Stimulated activated naive CD4-positive, alpha-beta T cell (primary cell): ENCODE results near the gene MPL.

Experiments used
- DNase-seq, 6 experiments: peaks; one replicate each; lab custom pipeline; 2025; lab: John Stamatoyannopoulos, UW

MPL gene

DNA sequence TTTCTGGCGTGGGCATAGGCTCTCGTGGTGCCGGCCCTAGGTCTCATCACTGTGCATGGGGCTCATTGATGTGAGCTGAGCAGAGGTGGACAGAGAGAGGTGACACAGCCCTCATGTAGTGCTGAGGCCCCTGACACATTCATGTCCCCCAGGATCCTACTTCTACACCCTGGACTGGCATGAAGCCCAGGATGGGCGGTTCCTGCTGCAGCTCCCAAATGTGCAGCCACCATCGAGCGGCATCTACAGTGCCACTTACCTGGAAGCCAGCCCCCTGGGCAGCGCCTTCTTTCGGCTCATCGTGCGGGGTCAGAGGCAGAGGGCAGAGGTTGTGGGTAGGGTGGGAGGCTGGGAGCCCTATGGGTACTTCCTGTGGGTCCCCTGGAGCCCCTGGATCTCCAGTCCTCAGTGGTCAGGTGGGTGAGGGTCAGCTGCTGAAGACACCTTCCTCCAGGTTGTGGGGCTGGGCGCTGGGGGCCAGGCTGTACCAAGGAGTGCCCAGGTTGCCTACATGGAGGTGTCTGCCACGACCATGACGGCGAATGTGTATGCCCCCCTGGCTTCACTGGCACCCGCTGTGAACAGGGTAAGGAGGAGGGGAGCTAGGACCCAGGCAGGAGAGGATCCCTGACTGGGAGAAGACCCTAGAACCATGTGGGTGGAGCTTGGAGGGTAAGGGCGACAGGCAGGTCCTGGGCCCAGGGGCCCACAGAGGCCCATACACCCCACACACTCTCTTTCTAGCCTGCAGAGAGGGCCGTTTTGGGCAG lies 30.7 kb upstream of the MPL start:
- no peak for DNase-seq

DNA sequence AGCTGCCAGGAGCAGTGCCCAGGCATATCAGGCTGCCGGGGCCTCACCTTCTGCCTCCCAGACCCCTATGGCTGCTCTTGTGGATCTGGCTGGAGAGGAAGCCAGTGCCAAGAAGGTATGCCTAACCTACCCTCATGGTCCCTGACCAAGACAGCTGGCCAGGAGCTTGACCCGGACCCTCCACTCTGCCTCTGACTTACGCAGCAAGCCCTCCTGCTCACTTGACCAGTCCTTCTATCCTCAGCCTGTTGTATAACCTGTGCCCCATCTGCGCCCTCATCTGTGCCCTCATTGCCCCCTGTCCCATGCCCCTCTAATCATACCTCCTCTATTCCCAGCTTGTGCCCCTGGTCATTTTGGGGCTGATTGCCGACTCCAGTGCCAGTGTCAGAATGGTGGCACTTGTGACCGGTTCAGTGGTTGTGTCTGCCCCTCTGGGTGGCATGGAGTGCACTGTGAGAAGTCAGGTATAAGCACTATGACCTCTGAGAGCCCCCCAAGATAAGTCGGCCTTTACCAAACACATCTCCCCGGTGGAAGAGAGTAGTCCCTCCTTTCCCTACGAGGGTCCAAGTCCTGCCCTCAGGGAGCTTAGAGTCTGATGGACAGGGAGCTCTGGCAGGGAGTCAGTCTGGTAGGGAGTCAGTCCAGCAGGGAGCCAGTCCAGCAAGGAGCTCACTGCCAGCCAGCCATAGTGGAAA lies 30.0 kb upstream of the MPL start:
- no peak for DNase-seq

DNA sequence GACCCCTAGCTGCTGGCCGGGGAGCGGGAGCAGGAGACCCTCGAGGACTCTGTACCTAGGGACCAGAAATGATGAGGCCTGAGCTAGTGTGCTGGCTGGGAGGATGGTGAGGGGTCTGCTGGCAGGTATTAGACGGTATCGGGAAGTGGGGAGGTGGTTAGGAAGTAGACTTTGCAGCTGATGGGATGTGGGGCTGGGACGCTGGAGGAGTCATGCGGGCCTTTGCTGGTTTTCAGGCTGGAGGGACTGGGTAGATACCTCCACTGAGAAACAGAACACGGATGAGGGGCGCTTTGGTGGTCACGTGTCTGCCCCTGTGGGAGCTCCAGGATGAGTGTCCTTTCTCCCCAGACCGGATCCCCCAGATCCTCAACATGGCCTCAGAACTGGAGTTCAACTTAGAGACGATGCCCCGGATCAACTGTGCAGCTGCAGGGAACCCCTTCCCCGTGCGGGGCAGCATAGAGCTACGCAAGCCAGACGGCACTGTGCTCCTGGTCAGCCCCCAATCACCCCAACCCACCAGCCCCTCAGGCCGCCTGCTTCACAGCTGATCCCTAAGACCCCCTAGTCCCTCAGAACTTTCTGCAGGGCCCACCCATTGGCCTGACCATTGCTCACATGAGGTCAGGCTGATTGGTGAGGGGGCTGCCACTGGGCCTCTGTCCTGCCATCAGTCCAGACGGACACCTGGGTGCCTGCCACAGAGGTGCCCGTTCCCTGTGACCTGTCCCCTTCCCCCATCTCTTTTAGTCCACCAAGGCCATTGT lies 28.8 kb upstream of the MPL start:
- no peak for DNase-seq

DNA sequence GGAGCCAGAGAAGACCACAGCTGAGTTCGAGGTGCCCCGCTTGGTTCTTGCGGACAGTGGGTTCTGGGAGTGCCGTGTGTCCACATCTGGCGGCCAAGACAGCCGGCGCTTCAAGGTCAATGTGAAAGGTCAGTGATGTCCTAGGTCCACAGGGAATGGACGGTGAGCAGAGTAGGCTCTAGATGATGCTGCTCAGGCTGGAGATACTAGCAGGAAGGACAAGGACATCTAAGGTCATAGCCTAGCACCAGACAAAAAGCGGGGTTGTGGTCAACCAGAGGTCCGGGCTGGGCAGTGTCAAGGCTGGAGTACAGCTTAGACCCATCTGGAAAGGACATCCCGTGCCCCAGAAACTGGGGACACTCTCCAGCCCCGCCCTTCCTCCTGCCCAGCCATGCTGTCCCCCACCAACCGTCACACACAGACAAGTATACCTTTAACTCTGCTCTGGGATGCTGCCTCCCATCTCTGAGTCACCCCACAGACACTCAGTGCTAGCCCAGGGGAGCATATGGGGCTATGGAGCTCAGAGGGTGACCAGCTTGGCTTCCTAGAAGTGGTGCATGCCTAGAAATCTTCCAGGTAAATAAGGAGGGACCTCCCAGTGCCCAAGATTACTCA lies 28.1 kb upstream of the MPL start:
- no peak for DNase-seq

DNA sequence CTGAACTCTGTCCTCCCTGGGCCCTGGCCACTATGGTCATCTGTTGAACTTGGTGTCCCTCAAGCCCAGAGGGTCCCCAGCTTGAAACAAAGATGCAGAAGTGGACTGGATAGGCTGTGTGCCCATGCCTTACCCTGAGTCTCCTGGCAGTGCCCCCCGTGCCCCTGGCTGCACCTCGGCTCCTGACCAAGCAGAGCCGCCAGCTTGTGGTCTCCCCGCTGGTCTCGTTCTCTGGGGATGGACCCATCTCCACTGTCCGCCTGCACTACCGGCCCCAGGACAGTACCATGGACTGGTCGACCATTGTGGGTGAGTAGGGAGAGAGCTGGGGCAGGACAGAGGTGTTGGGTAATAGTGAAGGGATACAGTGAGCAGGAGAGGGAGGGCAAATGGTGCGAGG lies 26.1 kb upstream of the MPL start:
- DNase-seq: no peak

DNA sequence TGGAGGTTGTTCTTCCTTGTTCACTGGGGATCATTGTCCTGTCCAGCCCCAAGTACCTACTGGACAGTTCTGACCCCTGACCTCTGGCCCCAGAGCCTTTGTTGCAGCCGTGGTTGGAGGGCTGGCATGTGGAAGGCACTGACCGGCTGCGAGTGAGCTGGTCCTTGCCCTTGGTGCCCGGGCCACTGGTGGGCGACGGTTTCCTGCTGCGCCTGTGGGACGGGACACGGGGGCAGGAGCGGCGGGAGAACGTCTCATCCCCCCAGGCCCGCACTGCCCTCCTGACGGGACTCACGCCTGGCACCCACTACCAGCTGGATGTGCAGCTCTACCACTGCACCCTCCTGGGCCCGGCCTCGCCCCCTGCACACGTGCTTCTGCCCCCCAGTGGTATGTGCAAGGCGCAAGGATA lies 25.4 kb upstream of the MPL start:
- no peak for DNase-seq

DNA sequence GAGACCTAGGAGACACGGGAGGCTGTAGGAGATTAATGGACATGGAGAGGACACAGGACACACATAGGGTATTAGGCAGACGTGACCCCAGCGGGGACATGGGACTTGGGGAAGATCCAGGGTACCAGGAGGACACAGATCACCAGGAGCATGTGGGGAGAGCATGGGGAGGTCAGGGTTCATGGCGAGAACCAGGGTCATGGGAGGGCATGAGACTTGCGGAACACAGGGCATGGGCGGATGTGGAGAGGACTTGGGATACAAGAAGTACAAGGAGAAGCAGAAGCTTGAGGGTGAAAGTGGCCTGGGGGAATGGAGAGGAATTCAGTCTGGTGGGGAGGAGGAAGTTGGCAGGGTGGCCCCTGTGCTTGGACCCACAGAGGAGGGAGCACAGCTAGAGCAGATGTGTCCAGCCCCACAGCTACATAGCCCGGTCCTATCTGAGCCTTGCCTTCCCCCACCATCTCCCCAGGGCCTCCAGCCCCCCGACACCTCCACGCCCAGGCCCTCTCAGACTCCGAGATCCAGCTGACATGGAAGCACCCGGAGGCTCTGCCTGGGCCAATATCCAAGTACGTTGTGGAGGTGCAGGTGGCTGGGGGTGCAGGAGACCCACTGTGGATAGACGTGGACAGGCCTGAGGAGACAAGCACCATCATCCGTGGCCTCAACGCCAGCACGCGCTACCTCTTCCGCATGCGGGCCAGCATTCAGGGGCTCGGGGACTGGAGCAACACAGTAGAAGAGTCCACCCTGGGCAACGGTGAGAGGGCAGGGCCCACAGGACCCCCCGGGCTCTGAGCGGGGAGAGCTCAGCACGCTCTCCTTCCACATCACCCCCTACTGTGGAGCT lies 24.7 kb upstream of the MPL start:
- DNase-seq: no peak

DNA sequence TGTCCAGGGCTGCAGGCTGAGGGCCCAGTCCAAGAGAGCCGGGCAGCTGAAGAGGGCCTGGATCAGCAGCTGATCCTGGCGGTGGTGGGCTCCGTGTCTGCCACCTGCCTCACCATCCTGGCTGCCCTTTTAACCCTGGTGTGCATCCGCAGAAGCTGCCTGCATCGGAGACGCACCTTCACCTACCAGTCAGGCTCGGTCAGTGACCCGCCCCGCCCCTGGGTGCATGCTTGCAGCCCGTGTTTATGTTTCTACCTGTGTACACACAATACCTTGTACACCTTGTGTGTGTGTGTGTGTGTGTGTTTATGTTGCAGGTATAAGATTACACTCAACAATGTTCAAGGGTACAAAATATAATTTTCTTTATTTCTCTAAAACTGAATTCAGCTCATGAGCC lies 23.8 kb upstream of the MPL start:
- no peak for DNase-seq

DNA sequence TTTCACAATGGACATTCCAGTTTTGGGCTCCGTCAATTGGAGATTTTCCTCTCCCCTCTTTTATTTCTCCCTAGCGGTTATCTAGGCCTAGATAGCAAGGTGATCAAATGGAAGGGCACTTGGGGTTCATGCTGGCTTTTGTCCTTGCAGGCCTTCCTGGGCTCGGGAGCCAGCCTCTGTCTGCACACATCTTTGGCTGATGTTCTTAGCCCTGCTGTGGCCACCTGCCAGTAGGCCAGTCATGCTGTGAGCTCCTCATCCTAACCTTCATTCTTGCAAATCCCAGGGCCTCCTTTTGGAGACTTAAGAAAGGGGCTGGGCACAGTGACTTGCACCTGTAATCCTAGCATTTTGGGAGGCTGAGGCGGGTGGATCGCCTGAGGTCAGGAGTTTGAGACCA lies 23.4 kb upstream of the MPL start:
- DNase-seq: no peak

DNA sequence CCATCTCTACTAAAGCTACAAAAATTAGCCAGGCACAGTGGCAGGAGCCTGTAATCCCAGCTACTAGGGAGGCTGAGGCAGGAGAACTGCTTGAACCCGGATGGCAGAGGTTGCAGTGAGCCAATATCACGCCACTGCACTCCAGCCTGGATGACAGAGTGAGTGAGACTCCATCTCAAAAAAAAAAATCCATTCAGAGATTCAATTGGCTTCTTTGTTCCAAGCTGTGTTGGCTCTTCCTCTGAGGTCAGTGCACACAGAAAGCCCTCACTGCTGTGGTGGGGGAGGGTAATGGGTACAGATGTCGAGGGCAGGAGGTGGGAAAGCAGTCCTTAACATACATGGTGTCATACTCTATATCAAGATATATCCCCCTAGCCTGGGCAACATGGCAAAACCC lies 22.1 kb upstream of the MPL start:
- DNase-seq: no peak

DNA sequence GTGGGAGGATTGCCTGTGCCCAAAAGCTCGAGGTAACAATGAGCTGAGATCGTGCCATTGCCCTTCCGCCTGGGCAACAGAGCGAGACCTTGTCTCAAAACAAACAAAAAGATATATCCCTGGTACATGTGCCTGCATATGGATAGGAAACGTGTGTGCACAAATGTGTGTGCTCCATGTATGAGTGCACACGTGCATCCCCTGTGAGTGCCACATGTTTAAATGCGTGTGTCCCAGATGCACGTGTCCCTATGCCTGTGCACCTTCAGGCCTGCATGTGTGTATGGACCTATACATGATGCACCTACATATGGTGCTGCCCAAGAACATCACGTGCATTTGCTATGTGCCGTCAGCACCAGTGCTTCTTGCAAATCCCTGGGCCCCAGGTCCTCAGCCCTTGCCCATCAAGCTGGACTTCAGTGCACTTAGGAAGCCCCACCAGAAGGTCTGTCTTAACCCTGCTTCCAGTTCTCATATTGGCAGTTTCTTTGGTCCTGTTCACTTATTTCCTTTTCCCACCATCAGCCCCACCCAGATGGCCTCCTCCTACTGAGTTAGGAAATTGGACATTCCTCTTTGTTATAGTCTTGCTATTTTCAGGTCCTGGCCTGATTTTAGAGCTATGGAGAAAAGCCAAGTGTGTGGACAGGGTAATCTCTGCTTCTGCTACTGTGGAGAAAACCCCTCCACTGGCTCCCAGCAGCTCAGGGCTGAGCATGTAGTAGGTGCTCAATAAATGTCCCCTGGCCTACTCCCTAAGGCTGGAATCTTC lies 21.5 kb upstream of the MPL start:
- no peak for DNase-seq

DNA sequence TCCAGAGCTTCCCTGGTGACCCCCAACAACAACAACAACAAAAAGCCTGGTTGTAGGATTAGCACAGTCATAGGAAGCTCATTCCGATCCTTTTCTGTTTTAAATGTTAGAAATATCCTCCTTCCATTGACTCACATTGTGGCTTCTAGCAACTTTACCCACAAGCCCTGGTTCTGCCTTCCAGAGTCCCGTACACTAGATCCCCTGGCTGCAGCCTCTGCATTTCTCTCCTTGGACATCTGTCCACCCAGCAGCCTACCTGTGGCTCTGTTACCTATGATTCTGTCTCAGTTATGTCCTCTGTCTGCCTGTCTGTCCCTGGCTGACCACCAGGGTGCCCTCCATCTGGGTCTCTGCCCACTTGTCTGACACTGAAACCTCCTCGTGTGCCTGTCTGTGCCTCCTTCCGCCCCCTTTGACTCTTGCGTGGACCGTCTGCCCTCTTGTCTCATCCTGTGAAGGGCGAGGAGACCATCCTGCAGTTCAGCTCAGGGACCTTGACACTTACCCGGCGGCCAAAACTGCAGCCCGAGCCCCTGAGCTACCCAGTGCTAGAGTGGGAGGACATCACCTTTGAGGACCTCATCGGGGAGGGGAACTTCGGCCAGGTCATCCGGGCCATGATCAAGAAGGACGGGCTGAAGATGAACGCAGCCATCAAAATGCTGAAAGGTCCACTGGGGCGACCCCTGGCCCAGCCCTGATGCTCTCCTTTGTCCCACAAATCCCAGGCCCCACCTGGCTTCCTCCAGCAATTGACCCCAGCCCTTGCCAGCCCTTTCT lies 20.7 kb upstream of the MPL start:
- no peak for DNase-seq

DNA sequence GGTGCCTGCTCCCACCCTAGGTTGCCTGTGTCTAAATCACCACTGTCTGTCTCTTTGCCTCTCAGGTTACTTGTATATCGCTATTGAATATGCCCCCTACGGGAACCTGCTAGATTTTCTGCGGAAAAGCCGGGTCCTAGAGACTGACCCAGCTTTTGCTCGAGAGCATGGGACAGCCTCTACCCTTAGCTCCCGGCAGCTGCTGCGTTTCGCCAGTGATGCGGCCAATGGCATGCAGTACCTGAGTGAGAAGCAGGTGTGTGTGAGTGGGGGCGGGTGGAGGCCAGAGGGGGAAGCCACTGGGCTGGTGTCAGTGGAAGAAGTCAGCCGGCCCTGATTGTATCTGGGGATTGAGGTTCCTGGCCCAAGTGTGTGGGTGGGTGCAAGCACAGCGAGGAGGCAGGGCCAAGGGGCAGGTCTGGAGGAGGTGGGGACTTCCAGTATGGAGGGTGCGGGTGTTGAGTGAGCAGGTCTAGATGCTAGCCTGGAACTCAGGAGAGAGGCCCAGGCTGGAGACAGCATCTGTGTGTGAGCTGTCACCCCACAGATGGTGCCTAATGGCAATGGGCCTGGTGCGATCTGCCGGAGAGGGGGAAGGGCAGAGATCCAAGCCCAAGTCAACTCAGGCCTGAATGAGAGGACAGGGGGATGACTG lies 19.7 kb upstream of the MPL start:
- no peak for DNase-seq

DNA sequence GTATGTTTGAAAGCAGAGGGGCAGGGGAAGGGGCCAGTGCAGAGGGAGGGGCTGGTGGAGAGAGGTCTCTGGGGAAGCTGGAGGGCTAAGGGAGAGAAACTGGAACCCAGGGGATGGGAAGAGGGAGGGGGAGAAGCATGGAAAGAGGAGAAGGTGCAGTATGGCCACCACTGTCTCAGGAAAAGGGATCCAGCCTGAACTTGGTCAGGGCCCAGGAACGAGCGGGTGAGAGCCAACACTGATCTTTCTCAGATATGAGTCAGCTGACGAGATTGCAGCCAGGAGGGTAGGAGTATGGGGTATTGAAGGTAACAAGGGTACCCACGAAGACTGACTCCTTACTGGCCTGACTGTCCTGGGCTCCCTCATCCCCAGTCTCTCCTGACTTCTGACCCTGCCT lies 18.8 kb upstream of the MPL start:
- no peak for DNase-seq

DNA sequence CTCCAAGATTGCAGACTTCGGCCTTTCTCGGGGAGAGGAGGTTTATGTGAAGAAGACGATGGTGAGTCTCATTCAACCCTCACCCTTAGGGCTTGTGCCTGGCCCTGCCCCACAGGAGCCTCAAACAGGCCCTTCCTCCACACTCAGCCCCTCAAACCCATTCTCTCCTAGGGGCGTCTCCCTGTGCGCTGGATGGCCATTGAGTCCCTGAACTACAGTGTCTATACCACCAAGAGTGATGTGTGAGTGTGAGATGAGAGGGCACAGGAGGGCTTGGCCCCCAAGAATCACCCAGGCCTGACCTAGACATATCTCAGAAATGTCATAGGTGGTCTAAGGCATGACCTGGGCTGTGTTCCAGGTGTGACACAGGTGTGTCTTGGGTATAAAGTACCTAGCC lies 18.3 kb upstream of the MPL start:
- DNase-seq: no peak

DNA sequence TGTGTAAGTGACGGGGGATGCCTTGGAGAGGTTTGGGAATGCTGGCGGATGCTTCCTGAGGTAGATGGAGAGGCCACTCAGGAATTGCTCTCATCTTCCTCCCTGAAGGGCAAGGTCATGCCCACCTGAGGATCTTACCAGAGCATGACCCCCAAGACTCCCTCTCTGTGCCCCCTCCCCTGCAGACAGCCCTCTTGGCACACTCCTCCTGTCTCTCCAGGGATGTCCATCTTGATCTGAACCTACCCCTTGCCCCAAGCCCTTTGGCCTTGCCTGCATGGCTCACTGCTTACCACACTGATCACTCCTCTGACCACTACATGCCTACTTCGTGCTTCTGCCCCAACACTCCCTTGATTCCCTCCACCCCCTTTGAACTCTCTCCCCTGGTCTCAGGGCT lies 17.9 kb upstream of the MPL start:
- DNase-seq: no peak

DNA sequence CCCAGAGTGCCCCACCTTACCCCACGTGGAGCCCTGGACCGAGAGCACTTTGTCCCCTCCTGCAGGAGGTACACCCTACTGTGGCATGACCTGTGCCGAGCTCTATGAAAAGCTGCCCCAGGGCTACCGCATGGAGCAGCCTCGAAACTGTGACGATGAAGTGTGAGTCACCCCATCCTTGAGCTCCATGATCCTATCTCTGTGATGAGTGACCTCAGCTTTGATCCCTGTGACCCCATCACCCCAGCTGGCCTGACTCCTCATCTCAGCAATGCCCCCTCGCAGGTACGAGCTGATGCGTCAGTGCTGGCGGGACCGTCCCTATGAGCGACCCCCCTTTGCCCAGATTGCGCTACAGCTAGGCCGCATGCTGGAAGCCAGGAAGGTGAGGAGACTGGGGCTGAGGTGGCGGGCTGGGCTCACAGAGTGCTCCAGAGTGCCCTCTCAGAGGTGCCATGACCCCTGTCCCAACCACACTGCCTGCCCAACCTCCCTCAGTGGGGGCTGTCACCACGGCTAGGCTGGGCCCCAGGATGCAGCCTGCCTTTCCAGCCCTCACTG lies 16.2 kb upstream of the MPL start:
- no peak for DNase-seq

DNA sequence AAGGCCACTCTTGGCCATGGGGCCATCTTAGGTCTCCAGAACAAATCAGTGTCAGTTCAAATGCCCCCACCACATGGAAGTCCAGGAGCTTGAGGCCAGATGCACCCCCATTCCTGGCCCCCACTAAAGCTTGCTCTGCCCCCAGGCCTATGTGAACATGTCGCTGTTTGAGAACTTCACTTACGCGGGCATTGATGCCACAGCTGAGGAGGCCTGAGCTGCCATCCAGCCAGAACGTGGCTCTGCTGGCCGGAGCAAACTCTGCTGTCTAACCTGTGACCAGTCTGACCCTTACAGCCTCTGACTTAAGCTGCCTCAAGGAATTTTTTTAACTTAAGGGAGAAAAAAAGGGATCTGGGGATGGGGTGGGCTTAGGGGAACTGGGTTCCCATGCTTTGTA lies 15.1 kb upstream of the MPL start:
- DNase-seq: no peak

DNA sequence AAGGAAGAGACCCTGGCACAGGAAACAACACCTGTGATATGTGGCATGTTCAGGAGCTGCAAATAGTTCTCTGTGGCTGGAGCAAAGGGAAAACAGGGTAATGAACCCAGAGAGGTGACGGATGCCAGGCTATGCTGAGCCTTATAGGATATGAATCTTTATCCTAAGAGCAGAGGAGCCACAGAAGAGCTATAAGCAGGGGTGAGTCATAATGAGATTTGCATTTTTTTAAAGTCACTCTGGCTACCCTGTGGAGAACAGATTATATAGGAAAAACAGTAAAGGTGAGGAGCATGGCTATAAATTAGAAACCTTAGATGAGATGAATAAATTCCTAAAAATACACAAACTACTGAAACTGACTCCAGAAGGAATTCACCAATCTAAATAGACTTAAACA lies 12.8 kb upstream of the MPL start:
- no peak for DNase-seq
